HFFc6 (cell line): Measurements from ENCODE around the gene IGF2BP3. TPM values are rescaled to one million over a fixed set of nuclear protein-coding genes. Genes with fewer than 3 reads are reported as not detected.

Experiments used
- DNase-seq: peaks from one replicate; pipeline ENCODE4 v3.0.0-alpha.2; 2018
- H3K27ac Mint-ChIP-seq: 2 replicates; pipeline ENCODE4 v1.8.0; 2020; ENCODE audit warnings: mild to moderate bottlenecking, mixed read lengths
- H3K27me3 Mint-ChIP-seq: 2 replicates; pipeline ENCODE4 v1.8.0; 2021; ENCODE audit warnings: mild to moderate bottlenecking, moderate library complexity, mixed read lengths; ENCODE audit not compliant: insufficient read depth
- H3K36me3 Mint-ChIP-seq: 2 replicates; pipeline ENCODE4 v1.8.0; 2021; ENCODE audit warnings: low read depth, mixed read lengths
- H3K4me1 Mint-ChIP-seq: 2 replicates; pipeline ENCODE4 v1.8.0; 2020; ENCODE audit warnings: low read depth, mixed read lengths
- H3K4me3 Mint-ChIP-seq: 2 replicates; pipeline ENCODE4 v1.8.0; 2020; ENCODE audit warnings: mild to moderate bottlenecking, moderate library complexity, mixed read lengths
- H3K9me3 Mint-ChIP-seq: 2 replicates; pipeline ENCODE4 v1.8.0; 2020; ENCODE audit warnings: mild to moderate bottlenecking, mixed read lengths
- total RNA-seq, 6 experiments: library from RNA; stranded (reverse); fragmentation: NEBNext Ultra II Directional; extraction: Animal tissue kit (Norgen Biotek cat#: 25700); gene quantifications; 2 replicates in 1 of 6; 3 replicates in 5 of 6; pipeline ENCODE4 v1.2.3, GENCODE V29; 2021
- TF ChIP-seq, protein P1 (sequence below): fragments of 200-600 bp; sonication (generic); IDR thresholded peaks from 2 replicates; pipeline ENCODE4 v1.5.0; 2021; ENCODE audit warnings: antibody characterized with exemption, mild to moderate bottlenecking

The IGF2BP3 gene
- total RNA-seq, 6 experiments from 2014 or later, result 23.8 to 33.1 (median 31.0) TPM

DNA sequence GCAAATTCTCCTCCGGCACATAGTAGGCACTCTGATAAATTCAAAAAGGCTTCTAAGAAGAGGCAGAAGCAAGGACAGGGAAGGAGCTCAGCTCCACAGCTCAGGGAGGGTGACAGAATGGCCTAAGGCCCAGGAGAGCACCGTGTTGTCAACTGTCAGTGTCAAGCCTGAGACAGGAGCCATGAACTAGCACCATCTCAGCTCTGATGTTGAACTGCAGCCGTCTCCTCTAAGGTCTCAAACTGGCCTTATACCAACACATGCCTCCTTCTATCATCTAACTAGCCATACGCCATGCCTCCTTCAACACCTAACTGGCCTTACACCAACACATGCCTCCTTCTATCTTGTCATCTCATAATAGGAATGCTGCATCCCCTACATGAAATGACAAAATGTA, 73.0 kb downstream of the IGF2BP3 start:
- no peak for DNase-seq
- no peaks in the 10 kb centered on the region for H3K9me3 Mint-ChIP-seq
- TF ChIP-seq, protein P1, sequence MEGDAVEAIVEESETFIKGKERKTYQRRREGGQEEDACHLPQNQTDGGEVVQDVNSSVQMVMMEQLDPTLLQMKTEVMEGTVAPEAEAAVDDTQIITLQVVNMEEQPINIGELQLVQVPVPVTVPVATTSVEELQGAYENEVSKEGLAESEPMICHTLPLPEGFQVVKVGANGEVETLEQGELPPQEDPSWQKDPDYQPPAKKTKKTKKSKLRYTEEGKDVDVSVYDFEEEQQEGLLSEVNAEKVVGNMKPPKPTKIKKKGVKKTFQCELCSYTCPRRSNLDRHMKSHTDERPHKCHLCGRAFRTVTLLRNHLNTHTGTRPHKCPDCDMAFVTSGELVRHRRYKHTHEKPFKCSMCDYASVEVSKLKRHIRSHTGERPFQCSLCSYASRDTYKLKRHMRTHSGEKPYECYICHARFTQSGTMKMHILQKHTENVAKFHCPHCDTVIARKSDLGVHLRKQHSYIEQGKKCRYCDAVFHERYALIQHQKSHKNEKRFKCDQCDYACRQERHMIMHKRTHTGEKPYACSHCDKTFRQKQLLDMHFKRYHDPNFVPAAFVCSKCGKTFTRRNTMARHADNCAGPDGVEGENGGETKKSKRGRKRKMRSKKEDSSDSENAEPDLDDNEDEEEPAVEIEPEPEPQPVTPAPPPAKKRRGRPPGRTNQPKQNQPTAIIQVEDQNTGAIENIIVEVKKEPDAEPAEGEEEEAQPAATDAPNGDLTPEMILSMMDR, result no peak
- H3K27me3 Mint-ChIP-seq, result no peaks in the 10 kb centered on the region
- peaks cover 35% of the 10 kb centered on the region for H3K4me1 Mint-ChIP-seq
- no peaks in the 10 kb centered on the region; the same call in 1 of the 2 replicates for H3K36me3 Mint-ChIP-seq
- H3K27ac Mint-ChIP-seq, result no peak overlapping the region
- no peak overlapping the region for H3K4me3 Mint-ChIP-seq

DNA sequence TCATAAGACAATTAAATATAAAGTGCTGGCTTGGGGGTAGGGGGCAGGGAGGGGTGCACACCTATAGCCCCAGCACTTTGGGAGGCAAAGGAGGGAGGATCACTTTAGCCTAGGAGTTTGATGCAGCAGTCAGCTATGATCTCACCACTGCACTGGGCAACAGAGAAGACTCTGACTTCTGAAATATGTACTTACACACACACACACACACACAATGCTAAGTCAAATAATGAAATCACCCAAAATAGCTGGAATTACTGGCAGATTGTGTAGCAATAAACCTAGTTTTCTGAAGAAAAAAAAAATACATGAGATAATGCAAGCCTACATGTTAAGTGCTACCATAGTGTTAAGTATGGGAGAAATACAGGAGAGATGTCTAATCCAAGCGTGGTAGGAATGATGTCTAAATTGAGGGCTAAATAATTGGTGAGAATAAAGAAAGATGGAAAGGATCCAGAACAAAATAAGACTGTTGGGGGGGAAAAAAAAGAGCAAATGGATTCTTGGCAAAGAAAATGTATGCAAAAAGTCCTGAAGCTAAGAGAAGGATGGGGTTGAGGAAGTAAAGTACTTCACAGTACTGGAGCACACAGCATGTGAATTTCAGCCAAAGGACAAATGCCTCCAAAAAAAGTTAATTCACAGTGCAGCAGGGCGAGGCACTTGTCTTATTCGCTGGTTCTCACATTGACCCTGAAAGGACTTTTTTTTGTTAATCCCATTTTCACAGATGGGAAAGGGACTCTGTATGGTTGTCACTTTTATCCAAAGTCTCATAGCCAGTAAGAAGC, 73.9 kb downstream of the IGF2BP3 start:
- H3K27ac Mint-ChIP-seq, result peak overlapping the region; percentile 27

DNA sequence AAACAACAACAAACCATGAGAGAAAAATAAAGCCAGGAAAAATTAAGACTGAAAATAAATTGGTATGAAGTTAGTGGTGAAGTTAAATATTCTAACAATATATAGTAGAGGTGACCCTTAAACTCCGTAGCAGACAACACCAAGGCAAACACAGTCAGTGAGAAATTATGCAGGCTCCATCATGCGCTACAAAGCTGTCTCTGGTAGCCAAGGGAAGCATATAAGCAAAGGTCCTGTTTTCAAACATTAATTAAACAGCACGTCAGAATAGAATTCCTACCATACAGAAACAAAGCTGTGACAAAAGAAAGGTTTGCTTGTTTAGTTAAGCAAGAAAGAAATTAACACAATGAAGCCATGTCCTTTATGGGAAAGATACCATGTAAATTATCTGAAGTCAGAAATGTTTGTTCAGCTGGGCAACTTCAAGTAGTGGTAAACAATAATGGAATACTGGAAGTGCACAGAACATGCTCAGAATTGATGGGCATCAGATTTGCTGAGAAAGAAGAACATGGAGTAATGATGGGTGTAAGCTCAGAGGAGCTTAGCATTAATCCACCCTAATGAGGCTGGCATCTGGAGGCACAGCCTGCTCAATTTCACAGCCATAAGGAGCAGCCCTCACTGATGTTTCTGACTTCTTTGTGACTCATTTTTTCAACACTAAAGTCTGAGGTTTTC, 75.7 kb downstream of the IGF2BP3 start:
- DNase-seq, result no peak
- Mint-ChIP-seq H3K27ac (peak overlapping the region; percentile 7; the same call in 1 of the 2 replicates), H3K36me3 (no peaks in the 10 kb centered on the region; the same call in 1 of the 2 replicates), H3K27me3 (no peaks in the 10 kb centered on the region), H3K9me3 (no peaks in the 10 kb centered on the region), H3K4me3 (peak overlapping the region; percentile 22; the same call in 1 of the 2 replicates), H3K4me1 (peaks cover 48% of the 10 kb centered on the region)
- TF ChIP-seq, protein P1, result no peak

More for the DNA sequence above, 73.9 kb downstream of the IGF2BP3 start:
- Mint-ChIP-seq H3K4me1 (peaks cover 44% of the 10 kb centered on the region), H3K36me3 (no peaks in the 10 kb centered on the region; the same call in 1 of the 2 replicates), H3K9me3 (no peaks in the 10 kb centered on the region), H3K27me3 (no peaks in the 10 kb centered on the region), H3K4me3 (no peak overlapping the region)
- DNase-seq, result peak; percentile 77
- TF ChIP-seq, protein P1, result no peak

DNA sequence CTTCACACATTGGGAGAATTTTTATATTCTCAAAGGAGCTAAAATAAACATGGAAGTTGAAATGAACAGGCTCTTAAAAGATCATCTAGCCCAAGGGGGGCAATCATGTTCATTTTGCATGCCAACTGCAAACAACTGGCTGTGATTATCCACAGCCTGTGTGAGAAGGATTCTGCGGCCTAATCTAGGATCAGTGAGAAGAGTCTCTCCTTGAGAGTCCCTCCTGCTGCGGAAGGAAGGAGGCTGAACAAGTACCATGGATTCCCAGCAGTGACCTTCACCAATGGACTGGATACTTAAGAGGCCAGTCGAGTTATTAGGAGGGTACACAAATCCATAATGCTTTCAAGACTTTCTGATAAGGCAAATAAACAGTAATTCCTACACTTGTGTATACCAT, 76.7 kb downstream of the IGF2BP3 start:
- H3K9me3 Mint-ChIP-seq, result no peaks in the 10 kb centered on the region
- H3K4me1 Mint-ChIP-seq, result peaks cover 47% of the 10 kb centered on the region
- H3K27me3 Mint-ChIP-seq, result no peaks in the 10 kb centered on the region
- no peaks in the 10 kb centered on the region; the same call in 1 of the 2 replicates for H3K36me3 Mint-ChIP-seq
- H3K4me3 Mint-ChIP-seq, result no peak overlapping the region
- no peak for DNase-seq
- TF ChIP-seq, protein P1, result no peak
- H3K27ac Mint-ChIP-seq, result no peak overlapping the region

DNA sequence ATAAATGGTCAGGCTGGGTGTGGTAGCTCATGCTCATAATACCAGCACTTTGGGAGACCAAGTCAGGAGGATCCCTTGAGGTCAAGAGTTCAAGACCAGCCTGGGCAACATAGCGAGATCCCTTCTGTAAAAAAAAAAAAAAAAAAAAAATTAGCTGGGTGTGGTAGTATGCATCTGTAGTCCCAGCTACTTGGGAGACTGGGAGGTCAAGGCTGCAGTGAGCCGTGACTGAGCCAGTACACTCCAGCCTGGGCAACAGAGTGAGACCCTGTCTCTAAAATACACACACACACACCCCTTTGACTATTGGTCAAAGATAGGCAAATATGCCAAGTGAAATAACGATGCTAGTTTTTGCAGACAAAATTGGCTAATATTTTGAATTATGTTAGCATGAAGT, 80.6 kb downstream of the IGF2BP3 start:
- Mint-ChIP-seq H3K27me3 (no peaks in the 10 kb centered on the region), H3K4me3 (no peak overlapping the region), H3K36me3 (peaks cover 13% of the 10 kb centered on the region), H3K9me3 (no peaks in the 10 kb centered on the region), H3K27ac (no peak overlapping the region), H3K4me1 (peaks cover 19% of the 10 kb centered on the region)
- no peak for DNase-seq
- TF ChIP-seq, protein P1, result no peak
